Tibial artery (tissue), 4 donors: ENCODE measurements around the gene PLEKHF1.

Source experiments
- DNase-seq, 2 donors: peaks; one replicate each; pipeline ENCODE4 v3.0.0-alpha.2; 2019
- H3K27ac ChIP-seq, 2 donors: fragments of 200-600 bp; sonication (generic) in 1 of 2; 1 replicate in 1 of 2; 2 replicates in 1 of 2; pipeline ENCODE4 v1.5.1; 2018 to 2019; ENCODE audit warnings: mild to moderate bottlenecking in 1 of 2
- H3K27me3 ChIP-seq, 2 donors: fragments of 200-600 bp; sonication (generic) in 1 of 2; one replicate each; pipeline versions ENCODE4 v1.5.1 to v1.6.0; 2016 to 2019
- H3K36me3 ChIP-seq, 3 donors: fragments of 200-600 bp; sonication (generic) in 2 of 3; one replicate each; pipeline ENCODE4 v1.5.1; 2016 to 2019; ENCODE audit warnings: mild to moderate bottlenecking in 2 of 3
- H3K4me1 ChIP-seq, 4 donors: fragments of 200-600 bp; sonication (generic) in 2 of 4; 1 replicate in 3 of 4; 2 replicates in 1 of 4; pipeline ENCODE4 v1.5.1; 2016 to 2019
- H3K4me3 ChIP-seq, 2 donors: fragments of 200-600 bp; sonication (generic) in 1 of 2; 1 replicate in 1 of 2; 2 replicates in 1 of 2; pipeline ENCODE4 v1.5.1; 2018 to 2019; ENCODE audit warnings: mild to moderate bottlenecking in 2 of 2
- H3K9me3 ChIP-seq, 3 donors: fragments of 200-600 bp; sonication (generic) in 1 of 3; one replicate each; pipeline ENCODE4 v1.5.1; 2016 to 2019
- intact Hi-C: fragments of 100-400 bp; cut with DNase I; formaldehyde crosslinking; loops from one replicate; pipeline ENCODE4 v1.15.0; 2023; ENCODE audit warnings: low total_unique reads
- TF ChIP-seq, protein P1 (sequence below), 2 experiments: fragments of 200-600 bp in 1 of 2; fragments of 450-650 bp in 1 of 2; IDR thresholded peaks; one replicate each; pipeline ENCODE4 v1.5.1; 2017 to 2019; ENCODE audit warnings: antibody characterized with exemption in 2 of 2, mild to moderate bottlenecking in 1 of 2, moderate library complexity in 1 of 2

Gene PLEKHF1

DNA sequence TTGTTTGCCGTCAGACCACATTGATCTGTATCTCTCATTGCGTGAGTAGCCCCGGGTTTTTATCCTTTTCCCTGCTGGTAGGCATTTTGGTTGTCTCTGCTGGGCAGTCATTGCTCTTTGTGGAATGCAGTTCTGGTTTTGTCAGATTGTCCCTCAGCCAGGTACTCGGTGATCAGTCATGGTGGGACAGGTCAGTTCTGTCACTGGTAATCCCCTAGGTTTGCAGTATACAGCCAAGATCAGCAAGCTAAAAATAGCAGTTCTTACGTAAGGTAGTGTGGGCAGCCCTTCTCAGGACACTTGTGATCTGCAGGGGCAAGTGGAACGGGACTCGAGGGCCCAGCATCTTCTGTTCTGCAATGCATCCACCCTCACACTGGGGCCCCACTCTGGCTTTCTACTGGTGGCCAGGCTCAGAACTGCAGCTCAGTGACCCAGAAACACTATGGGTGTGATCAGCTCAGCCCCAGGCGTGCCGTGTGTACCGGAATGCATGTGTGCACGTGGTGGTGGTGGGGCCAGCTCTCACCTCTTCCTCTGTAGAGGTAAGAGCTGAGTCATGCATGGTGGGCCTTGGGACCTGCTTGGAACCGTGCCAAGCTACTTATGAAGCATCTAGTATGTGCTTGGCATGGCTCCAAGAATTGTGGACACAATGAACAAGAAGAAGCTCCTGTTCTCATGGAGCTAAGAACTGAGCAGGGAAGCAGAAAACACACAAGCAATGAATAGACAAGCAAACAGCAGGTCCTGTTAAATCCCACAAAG, 6.3 kb downstream of the PLEKHF1 start:
- H3K27ac ChIP-seq, result peak overlapping the region in 1 of 2 donors; percentile 7
- peak; percentile 46 to 67 for DNase-seq
- H3K27me3 ChIP-seq, result no peaks in the 10 kb centered on the region
- H3K4me3 ChIP-seq, result no peak overlapping the region
- H3K4me1 ChIP-seq, result peaks cover 0 to 65% (median 49%) of the 10 kb centered on the region in 4 donors
- no peaks in the 10 kb centered on the region for H3K9me3 ChIP-seq
- H3K36me3 ChIP-seq, result peaks cover 22 to 31% (median 30%) of the 10 kb centered on the region in 3 donors
- TF ChIP-seq, protein P1, sequence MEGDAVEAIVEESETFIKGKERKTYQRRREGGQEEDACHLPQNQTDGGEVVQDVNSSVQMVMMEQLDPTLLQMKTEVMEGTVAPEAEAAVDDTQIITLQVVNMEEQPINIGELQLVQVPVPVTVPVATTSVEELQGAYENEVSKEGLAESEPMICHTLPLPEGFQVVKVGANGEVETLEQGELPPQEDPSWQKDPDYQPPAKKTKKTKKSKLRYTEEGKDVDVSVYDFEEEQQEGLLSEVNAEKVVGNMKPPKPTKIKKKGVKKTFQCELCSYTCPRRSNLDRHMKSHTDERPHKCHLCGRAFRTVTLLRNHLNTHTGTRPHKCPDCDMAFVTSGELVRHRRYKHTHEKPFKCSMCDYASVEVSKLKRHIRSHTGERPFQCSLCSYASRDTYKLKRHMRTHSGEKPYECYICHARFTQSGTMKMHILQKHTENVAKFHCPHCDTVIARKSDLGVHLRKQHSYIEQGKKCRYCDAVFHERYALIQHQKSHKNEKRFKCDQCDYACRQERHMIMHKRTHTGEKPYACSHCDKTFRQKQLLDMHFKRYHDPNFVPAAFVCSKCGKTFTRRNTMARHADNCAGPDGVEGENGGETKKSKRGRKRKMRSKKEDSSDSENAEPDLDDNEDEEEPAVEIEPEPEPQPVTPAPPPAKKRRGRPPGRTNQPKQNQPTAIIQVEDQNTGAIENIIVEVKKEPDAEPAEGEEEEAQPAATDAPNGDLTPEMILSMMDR (IDR thresholded peaks at IDR 0.05), result no peak
- intact Hi-C loops, result no loop called here

DNA sequence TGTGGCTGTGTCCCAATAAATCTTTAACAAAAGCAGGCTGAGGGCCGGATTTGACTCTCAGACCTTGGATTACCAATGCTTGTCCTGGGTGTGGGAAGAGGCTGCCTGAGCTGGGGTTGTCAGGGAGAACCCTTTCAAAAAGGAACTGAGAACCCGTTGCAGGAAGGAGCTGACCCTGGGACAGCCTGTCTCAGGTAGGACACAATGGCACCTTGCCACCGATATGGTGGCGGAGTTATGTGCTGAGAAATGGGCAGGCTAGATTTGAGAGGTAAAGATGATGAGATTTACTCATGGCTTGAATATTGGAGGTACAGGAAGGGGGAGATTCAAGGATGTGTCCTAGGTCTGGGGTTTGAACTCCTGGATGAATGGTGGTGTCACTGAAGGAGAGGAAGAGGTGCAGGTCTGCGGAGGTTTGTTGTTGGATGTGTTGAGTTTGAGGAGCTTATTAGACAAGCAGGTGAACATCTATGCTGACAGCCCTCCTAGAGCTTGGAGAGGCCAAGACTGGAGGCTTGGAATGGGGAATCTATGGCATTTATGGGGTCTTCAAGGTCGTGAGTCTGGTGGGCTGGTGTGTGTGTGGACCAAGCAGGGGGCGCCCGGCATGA, 7.2 kb downstream of the PLEKHF1 start:
- peaks cover 0 to 65% (median 46%) of the 10 kb centered on the region in 4 donors for H3K4me1 ChIP-seq
- no peak overlapping the region for H3K4me3 ChIP-seq
- DNase-seq, result peak in 1 of 2 donors; percentile 55
- intact Hi-C loops, result no loop called here
- peak overlapping the region in 1 of 2 donors; percentile 7 for H3K27ac ChIP-seq
- TF ChIP-seq, protein P1 (IDR thresholded peaks at IDR 0.05), result no peak
- peaks cover 22 to 38% (median 38%) of the 10 kb centered on the region in 3 donors for H3K36me3 ChIP-seq
- no peaks in the 10 kb centered on the region for H3K9me3 ChIP-seq
- no peaks in the 10 kb centered on the region for H3K27me3 ChIP-seq

DNA sequence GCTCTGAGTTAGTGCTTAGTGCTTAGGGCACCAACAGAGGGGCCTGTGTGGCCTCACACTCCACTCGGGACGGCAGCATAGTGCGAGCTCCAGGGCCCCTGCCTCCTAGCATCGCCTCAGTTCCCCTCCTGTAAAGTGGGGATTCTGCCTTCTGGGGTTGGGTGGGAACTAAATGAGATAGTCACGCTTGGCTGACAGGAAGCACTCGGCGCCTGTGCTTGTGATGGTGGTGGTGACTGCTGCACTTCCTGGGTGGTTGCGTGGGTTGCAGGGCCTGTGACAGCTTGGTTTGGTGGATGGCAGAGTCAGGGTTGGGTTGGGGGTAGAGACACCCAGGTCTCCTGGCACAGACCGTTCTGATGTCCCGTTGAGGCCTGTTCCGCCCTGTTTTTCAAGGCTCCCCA, 7.7 kb downstream of the PLEKHF1 start:
- TF ChIP-seq, protein P1 (IDR thresholded peaks at IDR 0.05), result no peak

DNA sequence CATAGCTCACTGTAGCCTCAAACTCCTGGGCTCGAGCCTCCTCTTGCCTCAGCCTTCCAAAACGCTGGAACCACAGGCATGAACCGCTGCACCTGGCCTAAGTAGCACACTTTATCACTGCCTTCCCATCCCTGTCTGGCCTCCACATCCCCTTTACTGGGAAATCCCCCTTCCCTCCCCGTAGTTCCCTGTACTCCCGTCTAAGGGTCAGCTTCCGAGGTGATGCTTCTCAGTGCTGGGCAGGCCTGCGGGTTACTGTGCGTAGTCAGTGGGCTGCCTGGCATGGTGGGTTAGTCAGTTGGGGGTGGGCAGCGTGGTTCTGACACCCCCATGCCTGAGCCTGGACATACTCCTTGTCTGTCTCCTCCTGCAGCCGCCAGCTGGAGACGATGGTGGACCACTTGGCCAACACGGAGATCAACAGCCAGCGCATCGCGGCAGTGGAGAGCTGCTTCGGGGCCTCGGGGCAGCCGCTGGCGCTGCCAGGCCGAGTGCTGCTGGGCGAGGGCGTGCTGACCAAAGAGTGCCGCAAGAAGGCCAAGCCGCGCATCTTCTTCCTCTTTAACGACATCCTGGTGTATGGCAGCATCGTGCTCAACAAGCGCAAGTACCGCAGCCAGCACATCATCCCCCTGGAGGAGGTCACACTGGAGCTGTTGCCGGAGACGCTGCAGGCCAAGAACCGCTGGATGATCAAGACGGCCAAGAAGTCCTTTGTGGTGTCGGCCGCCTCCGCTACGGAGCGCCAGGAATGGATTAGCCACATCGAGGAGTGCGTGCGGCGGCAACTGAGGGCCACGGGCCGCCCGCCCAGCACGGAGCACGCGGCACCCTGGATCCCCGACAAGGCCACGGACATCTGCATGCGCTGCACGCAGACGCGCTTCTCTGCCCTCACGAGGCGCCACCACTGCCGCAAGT, 8.4 kb downstream of the PLEKHF1 start:
- no peak overlapping the region for H3K4me3 ChIP-seq
- H3K27me3 ChIP-seq, result no peaks in the 10 kb centered on the region
- peaks cover 22 to 51% (median 46%) of the 10 kb centered on the region in 3 donors for H3K36me3 ChIP-seq
- H3K4me1 ChIP-seq, result peaks cover 0 to 64% (median 39%) of the 10 kb centered on the region in 4 donors
- TF ChIP-seq, protein P1 (IDR thresholded peaks at IDR 0.05), result no peak
- DNase-seq, result peak in 1 of 2 donors; percentile 66
- H3K9me3 ChIP-seq, result no peaks in the 10 kb centered on the region
- H3K27ac ChIP-seq, result no peak overlapping the region
- intact Hi-C loops, result no loop called here

More for the DNA sequence above, 7.7 kb downstream of the PLEKHF1 start:
- H3K27me3 ChIP-seq, result no peaks in the 10 kb centered on the region
- intact Hi-C loops, result no loop called here
- H3K9me3 ChIP-seq, result no peaks in the 10 kb centered on the region
- no peak overlapping the region for H3K27ac ChIP-seq
- no peak overlapping the region for H3K4me3 ChIP-seq
- peak in 1 of 2 donors; percentile 58 for DNase-seq
- peaks cover 22 to 43% (median 38%) of the 10 kb centered on the region in 3 donors for H3K36me3 ChIP-seq
- peaks cover 0 to 65% (median 43%) of the 10 kb centered on the region in 4 donors for H3K4me1 ChIP-seq

DNA sequence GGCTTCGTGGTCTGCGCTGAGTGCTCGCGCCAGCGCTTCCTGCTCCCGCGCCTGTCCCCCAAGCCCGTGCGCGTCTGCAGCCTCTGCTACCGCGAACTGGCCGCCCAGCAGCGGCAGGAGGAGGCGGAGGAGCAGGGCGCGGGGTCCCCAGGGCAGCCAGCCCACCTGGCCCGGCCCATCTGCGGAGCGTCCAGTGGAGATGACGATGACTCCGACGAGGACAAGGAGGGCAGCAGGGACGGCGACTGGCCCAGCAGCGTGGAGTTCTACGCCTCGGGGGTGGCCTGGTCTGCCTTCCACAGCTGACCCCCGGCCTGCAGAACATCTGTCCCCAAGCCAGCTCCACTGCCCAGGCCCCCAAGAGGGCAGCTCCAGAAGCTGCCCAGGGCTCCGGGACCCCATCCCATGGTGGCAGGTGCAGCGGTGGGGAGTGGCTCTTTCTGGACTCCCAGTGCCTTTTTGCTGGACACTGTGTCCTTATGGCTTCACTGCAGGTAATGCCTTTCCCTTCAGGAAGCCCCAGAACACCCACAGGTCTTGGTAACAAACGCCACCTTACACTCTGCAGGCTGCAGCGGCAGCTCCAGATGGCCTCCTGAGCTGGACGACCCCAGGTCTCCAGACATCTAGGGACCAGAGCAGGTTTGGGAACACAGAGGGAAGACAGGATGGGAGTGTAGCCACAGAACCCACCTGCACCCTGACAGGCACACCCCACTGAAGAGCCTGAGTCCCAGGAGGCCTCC, 9.3 kb downstream of the PLEKHF1 start:
- no peaks in the 10 kb centered on the region for H3K9me3 ChIP-seq
- H3K27ac ChIP-seq, result no peak overlapping the region
- TF ChIP-seq, protein P1 (IDR thresholded peaks at IDR 0.05), result no peak
- intact Hi-C loops, result no loop called here
- H3K4me1 ChIP-seq, result peaks cover 0 to 65% (median 36%) of the 10 kb centered on the region in 4 donors
- peaks cover 22 to 54% (median 48%) of the 10 kb centered on the region in 3 donors for H3K36me3 ChIP-seq
- H3K4me3 ChIP-seq, result no peak overlapping the region
- peak in 1 of 2 donors; percentile 64 for DNase-seq
- no peaks in the 10 kb centered on the region for H3K27me3 ChIP-seq
